ENCODE measurements around the gene TOMM70. TPM values are rescaled to one million over a fixed set of nuclear protein-coding genes. Genes with fewer than 3 reads are reported as not detected.

TOMM70 gene
- total and polyA plus RNA-seq, 2 donors (not counting 3 experiments of a cell fraction or from before 2014, with no cell fraction given): 7.6 to 32.3 TPM

- Histone ChIP-seq H3K36me3 (ENCODE audit: control insufficient read depth in 2 of 2, extremely low read depth in 1 of 2, insufficient read depth in 2 of 2, low read length in 2 of 2) (no peaks in the 10 kb centered on the region), H3K9ac (replicated peaks; ENCODE audit: extremely low read depth, insufficient read depth, low read length) (no peak overlapping the region), H4K20me1 (replicated peaks; ENCODE audit: control insufficient read depth, extremely low read depth, insufficient read depth, low read length) (no peaks in the 10 kb centered on the region), H3K4me1 (ENCODE audit: control insufficient read depth, extremely low read depth, insufficient read depth, low read length) (no peaks in the 10 kb centered on the region), H3K27me3 (ENCODE audit: control insufficient read depth in 2 of 2, insufficient read depth in 2 of 2, low read length in 2 of 2) (no peaks in the 10 kb centered on the region), H3K27ac (ENCODE audit: insufficient read depth, low read depth, low read length) (no peak overlapping the region), H3K79me2 (ENCODE audit: control insufficient read depth, insufficient read depth, low read length) (no peaks in the 10 kb centered on the region), H3K4me2 (ENCODE audit: insufficient read depth, low read length) (no peak overlapping the region), H2AFZ (ENCODE audit: low read depth, low read length) (no peak overlapping the region), H3K9me1 (replicated peaks; ENCODE audit: control insufficient read depth, extremely low read depth, insufficient read depth, low read length) (no peaks in the 10 kb centered on the region), H3K4me3 (replicated peaks in 1 of 3; ENCODE audit: insufficient read depth in 1 of 3, low read depth in 1 of 3, low read length in 3 of 3) (no peak overlapping the region), H3K9me3 (replicated peaks; ENCODE audit: control insufficient read depth, insufficient read depth, low read length) (no peaks in the 10 kb centered on the region)
- CTCF ChIA-PET: interaction anchor here (0.9 to 1.1 kb wide), 2 partner anchors 16 to 43 kb away, joined by 3 to 4 read pairs; no protein-coding TSS in a partner anchor
- POLR2A ChIA-PET: no interaction called here
- DNase-seq (ENCODE audit: low read depth, low spot score) (no peak), FAIRE-seq (no peak)
- dilution Hi-C loops (cut with MboI; ENCODE audit: extremely low pct_ligation_motif_present, low sequenced_read_pairs) (no loop called here), intact Hi-C loops (cut with micrococcal nuclease) (no loop called here)
- TF ChIP-seq POLR2AphosphoS5 (IDR thresholded peaks at IDR 0.05; ENCODE audit: insufficient read depth, low read depth, low read length): no peak
- no peak for TF ChIP-seq MYC (IDR thresholded peaks at IDR 0.05; ENCODE audit: low read depth, low read length)
- TF ChIP-seq EZH2 (IDR thresholded peaks at IDR 0.05; ENCODE audit: borderline replicate concordance, low read depth, low read length, severe bottlenecking): no peak
- TF ChIP-seq MAX (IDR thresholded peaks at IDR 0.05; ENCODE audit: insufficient read depth, insufficient read length): no peak
- TF ChIP-seq JUN (IDR thresholded peaks at IDR 0.05; ENCODE audit: borderline replicate concordance, insufficient read depth, insufficient read length, low read depth): no peak
- BruUV-seq (replicated peaks): no TSS peak
These were observed 18.5 kb upstream of the TOMM70 start for GRCh38 chr3:100419406-100419805.

GRCh38 chr3:100416863-100417262 is 16.0 kb upstream of the TOMM70 start:
- Histone ChIP-seq H3K9ac (replicated peaks; ENCODE audit: extremely low read depth, insufficient read depth, low read length) (no peak overlapping the region), H3K4me3 (replicated peaks in 1 of 3; ENCODE audit: insufficient read depth in 1 of 3, low read depth in 1 of 3, low read length in 3 of 3) (no peak overlapping the region), H3K27ac (ENCODE audit: insufficient read depth, low read depth, low read length) (no peak overlapping the region), H2AFZ (ENCODE audit: low read depth, low read length) (no peak overlapping the region), H3K79me2 (ENCODE audit: control insufficient read depth, insufficient read depth, low read length) (no peaks in the 10 kb centered on the region), H3K9me1 (replicated peaks; ENCODE audit: control insufficient read depth, extremely low read depth, insufficient read depth, low read length) (no peaks in the 10 kb centered on the region), H4K20me1 (replicated peaks; ENCODE audit: control insufficient read depth, extremely low read depth, insufficient read depth, low read length) (no peaks in the 10 kb centered on the region), H3K4me2 (ENCODE audit: insufficient read depth, low read length) (no peak overlapping the region), H3K9me3 (replicated peaks; ENCODE audit: control insufficient read depth, insufficient read depth, low read length) (no peaks in the 10 kb centered on the region), H3K27me3 (ENCODE audit: control insufficient read depth in 2 of 2, insufficient read depth in 2 of 2, low read length in 2 of 2) (no peaks in the 10 kb centered on the region), H3K4me1 (ENCODE audit: control insufficient read depth, extremely low read depth, insufficient read depth, low read length) (no peaks in the 10 kb centered on the region), H3K36me3 (ENCODE audit: control insufficient read depth in 2 of 2, extremely low read depth in 1 of 2, insufficient read depth in 2 of 2, low read length in 2 of 2) (no peaks in the 10 kb centered on the region)
- ChIA-PET CTCF (interaction anchor here (1.0 kb wide), 1 partner anchor 12 kb away, joined by 3 read pairs; no protein-coding TSS in a partner anchor), POLR2A (no interaction called here)
- DNase-seq (ENCODE audit: low read depth, low spot score) (no peak), FAIRE-seq (no peak)
- intact Hi-C loops (cut with micrococcal nuclease) (no loop called here), dilution Hi-C loops (cut with MboI; ENCODE audit: extremely low pct_ligation_motif_present, low sequenced_read_pairs) (no loop called here)
- TF ChIP-seq POLR2A (IDR thresholded peaks at IDR 0.05; ENCODE audit: low read depth, low read length): no peak
- TF ChIP-seq EZH2 (IDR thresholded peaks at IDR 0.05; ENCODE audit: borderline replicate concordance, low read depth, low read length, severe bottlenecking): no peak
- TF ChIP-seq MAX (IDR thresholded peaks at IDR 0.05; ENCODE audit: insufficient read depth, insufficient read length): no peak
- TF ChIP-seq GATA2 (IDR thresholded peaks at IDR 0.05; ENCODE audit: insufficient read depth, insufficient read length, low read depth, low read length): no peak
- TF ChIP-seq MYC (IDR thresholded peaks at IDR 0.05; ENCODE audit: low read depth, low read length): no peak
- no peak for TF ChIP-seq JUN (IDR thresholded peaks at IDR 0.05; ENCODE audit: borderline replicate concordance, insufficient read depth, insufficient read length, low read depth)
- no peak for TF ChIP-seq POLR2AphosphoS5 (IDR thresholded peaks at IDR 0.05; ENCODE audit: insufficient read depth, low read depth, low read length)
- TF ChIP-seq CTCF (IDR thresholded peaks at IDR 0.05; ENCODE audit: extremely low read depth in 1 of 2, insufficient read depth in 1 of 2, low read depth in 1 of 2, low read length in 2 of 2): no peak
- no peak for TF ChIP-seq FOS (IDR thresholded peaks at IDR 0.05; ENCODE audit: borderline replicate concordance, insufficient read depth, low read length)
- no TSS peak for BruUV-seq (replicated peaks)

All from endothelial cell of umbilical vein (primary cell).